ENCODE results near the gene WWOX.

DNA sequence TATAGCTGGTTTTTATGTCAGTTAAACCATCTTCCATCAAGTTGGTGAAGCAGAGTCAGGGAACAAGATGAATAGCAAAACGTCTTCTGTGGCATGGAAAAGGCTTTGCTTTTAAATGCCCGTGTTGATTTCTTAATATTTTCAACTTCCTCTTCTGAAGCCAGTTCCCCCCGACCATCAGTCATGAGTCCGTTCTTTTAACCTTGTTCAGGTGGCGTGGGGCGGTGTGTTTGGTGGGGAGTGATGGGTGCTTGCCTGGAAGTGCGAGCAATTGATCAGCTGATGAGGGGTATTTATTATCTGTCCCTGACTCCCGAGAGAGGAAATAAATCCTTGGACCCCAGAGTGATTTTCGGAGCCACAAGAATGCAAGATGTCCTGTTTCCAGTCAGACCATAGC, 147.1 kb downstream of the WWOX start:
- TF ChIP-seq, protein P1, sequence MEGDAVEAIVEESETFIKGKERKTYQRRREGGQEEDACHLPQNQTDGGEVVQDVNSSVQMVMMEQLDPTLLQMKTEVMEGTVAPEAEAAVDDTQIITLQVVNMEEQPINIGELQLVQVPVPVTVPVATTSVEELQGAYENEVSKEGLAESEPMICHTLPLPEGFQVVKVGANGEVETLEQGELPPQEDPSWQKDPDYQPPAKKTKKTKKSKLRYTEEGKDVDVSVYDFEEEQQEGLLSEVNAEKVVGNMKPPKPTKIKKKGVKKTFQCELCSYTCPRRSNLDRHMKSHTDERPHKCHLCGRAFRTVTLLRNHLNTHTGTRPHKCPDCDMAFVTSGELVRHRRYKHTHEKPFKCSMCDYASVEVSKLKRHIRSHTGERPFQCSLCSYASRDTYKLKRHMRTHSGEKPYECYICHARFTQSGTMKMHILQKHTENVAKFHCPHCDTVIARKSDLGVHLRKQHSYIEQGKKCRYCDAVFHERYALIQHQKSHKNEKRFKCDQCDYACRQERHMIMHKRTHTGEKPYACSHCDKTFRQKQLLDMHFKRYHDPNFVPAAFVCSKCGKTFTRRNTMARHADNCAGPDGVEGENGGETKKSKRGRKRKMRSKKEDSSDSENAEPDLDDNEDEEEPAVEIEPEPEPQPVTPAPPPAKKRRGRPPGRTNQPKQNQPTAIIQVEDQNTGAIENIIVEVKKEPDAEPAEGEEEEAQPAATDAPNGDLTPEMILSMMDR (IDR thresholded peaks at IDR 0.05): no peak
- TF ChIP-seq EP300 (IDR thresholded peaks at IDR 0.05): no peak
